GM23338 (cell line): Measurements from ENCODE around the gene SLX4IP. TPM values are rescaled to one million over a fixed set of nuclear protein-coding genes. Genes with fewer than 3 reads are reported as not detected.

Experiments used
- ATAC-seq: fragments of 200-7000 bp; cut with Tn5 transposase; 3 replicates; pipeline ENCODE4 v1.9.1; 2020
- DNase-seq: peaks from one replicate; pipeline ENCODE4 v3.0.0-alpha.2; 2015; ENCODE audit warnings: low spot score
- H2AFZ ChIP-seq: fragments of 200-600 bp; sonication (generic); 2 replicates; pipeline ENCODE4 v1.8.0; 2016; ENCODE audit warnings: antibody characterized with exemption, mild to moderate bottlenecking, moderate library complexity
- H3F3A ChIP-seq: fragments of 200-600 bp; sonication (generic); replicated peaks from 2 replicates; pipeline ENCODE4 v1.8.0; 2017; ENCODE audit warnings: antibody characterized with exemption, mixed run types, low read depth
- H3K27ac ChIP-seq: fragments of 200-600 bp; sonication (generic); 2 replicates; pipeline ENCODE4 v1.6.1; 2016; ENCODE audit warnings: low read depth
- H3K27me3 ChIP-seq: fragments of 200-600 bp; sonication (generic); 2 replicates; pipeline ENCODE4 v1.8.0; 2016; ENCODE audit warnings: mild to moderate bottlenecking, mixed run types, moderate library complexity; ENCODE audit not compliant: insufficient read depth
- H3K36me3 ChIP-seq: fragments of 200-600 bp; sonication (generic); 2 replicates; pipeline ENCODE4 v1.8.0; 2016; ENCODE audit warnings: mild to moderate bottlenecking; ENCODE audit not compliant: insufficient read depth
- H3K4me1 ChIP-seq: fragments of 200-600 bp; sonication (generic); 2 replicates; pipeline ENCODE4 v1.8.0; 2016; ENCODE audit warnings: mild to moderate bottlenecking, moderate library complexity; ENCODE audit not compliant: insufficient read depth
- H3K4me2 ChIP-seq: fragments of 200-600 bp; sonication (generic); 2 replicates; pipeline ENCODE4 v1.7.1; 2017; ENCODE audit warnings: mixed run types
- H3K4me3 ChIP-seq: fragments of 200-600 bp; sonication (generic); 2 replicates; pipeline ENCODE4 v1.6.1; 2016; ENCODE audit warnings: mixed run types
- H3K79me2 ChIP-seq: fragments of 200-600 bp; sonication (generic); replicated peaks from 2 replicates; pipeline ENCODE4 v1.8.0; 2017; ENCODE audit warnings: mild to moderate bottlenecking; ENCODE audit not compliant: insufficient read depth
- H3K9me2 ChIP-seq: fragments of 200-600 bp; sonication (generic); 2 replicates; pipeline ENCODE4 v1.8.0; 2017; ENCODE audit not compliant: insufficient read depth
- H4K20me1 ChIP-seq: fragments of 200-600 bp; sonication (generic); replicated peaks from 2 replicates; pipeline ENCODE4 v1.8.0; 2017; ENCODE audit warnings: mild to moderate bottlenecking; ENCODE audit not compliant: insufficient read depth
- H3K27ac Mint-ChIP-seq: 2 replicates; pipeline ENCODE4 v1.8.0; 2020; ENCODE audit warnings: inconsistent platforms, mild to moderate bottlenecking, moderate library complexity, mixed read lengths
- H3K27me3 Mint-ChIP-seq: 3 replicates; pipeline ENCODE4 v1.8.0; 2022; ENCODE audit warnings: low read depth, mild to moderate bottlenecking, moderate library complexity, mixed read lengths, inconsistent platforms; ENCODE audit not compliant: insufficient read depth, poor library complexity
- H3K36me3 Mint-ChIP-seq: 3 replicates; pipeline ENCODE4 v1.8.0; 2021; ENCODE audit warnings: low read depth, mild to moderate bottlenecking, inconsistent platforms, moderate library complexity, mixed read lengths
- H3K4me1 Mint-ChIP-seq: 3 replicates; pipeline ENCODE4 v1.8.0; 2020; ENCODE audit warnings: mild to moderate bottlenecking, inconsistent platforms, mixed read lengths
- H3K4me3 Mint-ChIP-seq: 3 replicates; pipeline ENCODE4 v1.8.0; 2021; ENCODE audit warnings: moderate library complexity, mild to moderate bottlenecking, inconsistent platforms, mixed read lengths
- H3K9me3 Mint-ChIP-seq: 3 replicates; pipeline ENCODE4 v1.8.0; 2020; ENCODE audit warnings: moderate library complexity, mild to moderate bottlenecking, inconsistent platforms, mixed read lengths
- CREB1 ChIP-seq: fragments of 250-450 bp; sonication (Bioruptor Pico); IDR thresholded peaks from 2 replicates; pipeline ENCODE4 v1.5.0; 2020; ENCODE audit warnings: low read depth, mild to moderate bottlenecking, moderate library complexity
- EZH2phosphoT487 ChIP-seq: fragments of 200-600 bp; sonication (generic); IDR thresholded peaks from one replicate; pipeline ENCODE4 v1.8.1; 2018; ENCODE audit warnings: antibody characterized with exemption; ENCODE audit not compliant: unreplicated experiment
- JUNB ChIP-seq: IDR thresholded peaks from one replicate; pipeline ENCODE4 v1.6.1; 2016; ENCODE audit warnings: antibody characterized with exemption; ENCODE audit not compliant: unreplicated experiment
- POLR2AphosphoS5 ChIP-seq: IDR thresholded peaks from 2 replicates; pipeline ENCODE4 v1.6.1; 2016; ENCODE audit warnings: antibody characterized with exemption, low read depth
- STAT1 ChIP-seq: IDR thresholded peaks from one replicate; pipeline ENCODE4 v1.6.1; 2016; ENCODE audit warnings: antibody characterized with exemption; ENCODE audit not compliant: unreplicated experiment
- ZNF114 ChIP-seq: fragments of 250-450 bp; sonication (Bioruptor Pico); IDR thresholded peaks from 2 replicates; pipeline ENCODE4 v1.5.0; 2020; ENCODE audit warnings: mild to moderate bottlenecking, moderate library complexity
- ZNF331 ChIP-seq: fragments of 250-450 bp; sonication (Bioruptor Pico); IDR thresholded peaks from 2 replicates; pipeline ENCODE4 v1.5.0; 2020; ENCODE audit warnings: low read depth, mild to moderate bottlenecking, moderate library complexity
- polyA plus RNA-seq: library from polyadenylated mRNA; unstranded; fragments of >200 nt; fragmentation: Nextera tagmentation; extraction: Ambion mirVana; gene quantifications from 2 replicates; pipeline ENCODE4 v1.2.1, GENCODE V29; 2016
- total RNA-seq: library from RNA; depleted of rRNA; stranded (reverse); fragments of >200 nt; shearing (Covaris generic); gene quantifications from 2 replicates; pipeline ENCODE4 v1.2.3, GENCODE V29; 2014
- TF ChIP-seq, protein P1 (sequence below), 2 experiments: fragments of 200-600 bp in 1 of 2; sonication (generic) in 1 of 2; conservative IDR thresholded peaks; 2 replicates each; pipeline versions ENCODE4 v1.5.1 to v1.6.1; 2016 to 2017; ENCODE audit warnings: antibody characterized with exemption in 2 of 2, low read depth in 2 of 2, mild to moderate bottlenecking in 2 of 2, moderate library complexity in 1 of 2
- TF ChIP-seq, protein P2 (sequence below): IDR thresholded peaks from 2 replicates; pipeline ENCODE4 v1.6.1; 2016; ENCODE audit warnings: antibody characterized with exemption
- TF ChIP-seq, protein P3 (sequence below): IDR thresholded peaks from one replicate; pipeline ENCODE4 v1.6.1; 2018; ENCODE audit warnings: antibody characterized with exemption; ENCODE audit not compliant: unreplicated experiment

The SLX4IP gene
- total and polyA plus RNA-seq, 2 experiments from 2014 or later = 9.1 to 9.8 TPM

DNA sequence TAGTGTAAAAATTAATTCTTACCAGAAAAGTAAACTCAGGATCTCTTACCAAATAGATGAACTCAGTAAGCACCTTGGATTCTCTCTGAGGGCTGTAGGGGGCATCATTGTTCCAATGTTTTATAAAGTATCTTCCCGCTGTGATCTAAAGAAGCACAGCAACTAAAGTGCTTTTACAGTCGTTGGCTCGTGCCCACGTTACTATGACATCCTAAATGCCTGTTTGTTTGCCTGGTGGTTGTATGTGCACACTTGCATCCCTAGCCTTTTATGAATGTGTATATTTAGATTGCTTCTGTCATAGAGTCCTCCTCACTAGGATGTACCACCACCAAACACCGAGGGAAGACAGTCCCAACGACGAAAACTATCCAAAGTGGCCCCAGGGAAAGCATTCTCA is 34.5 kb downstream of the SLX4IP start:
- peak; percentile 43 for ATAC-seq
- Mint-ChIP-seq H3K36me3 (peaks cover 2% of the 10 kb centered on the region; the same call in 2 of the 3 replicates), H3K9me3 (no peaks in the 10 kb centered on the region; the same call in 2 of the 3 replicates), H3K27me3 (peaks cover 4% of the 10 kb centered on the region), H3K4me3 (no peak overlapping the region; the same call in 2 of the 3 replicates), H3K4me1 (peaks cover 75% of the 10 kb centered on the region), H3K27ac (peak overlapping the region; percentile 73; the same call in 1 of the 2 replicates)
- Histone ChIP-seq H3F3A (no peaks in the 10 kb centered on the region), H3K9me2 (no peaks in the 10 kb centered on the region), H3K36me3 (no peaks in the 10 kb centered on the region), H3K4me3 (no peak overlapping the region), H3K27me3 (no peaks in the 10 kb centered on the region), H4K20me1 (no peaks in the 10 kb centered on the region; the same call in 1 of the 2 replicates), H3K4me2 (0 out of 2 replicates have a peak overlapping the region, but pooled peaks have one; percentile 30), H3K79me2 (peaks cover 13% of the 10 kb centered on the region), H3K27ac (no peak overlapping the region), H3K4me1 (peaks cover 77% of the 10 kb centered on the region), H2AFZ (no peak overlapping the region)
- TF ChIP-seq, protein P1, sequence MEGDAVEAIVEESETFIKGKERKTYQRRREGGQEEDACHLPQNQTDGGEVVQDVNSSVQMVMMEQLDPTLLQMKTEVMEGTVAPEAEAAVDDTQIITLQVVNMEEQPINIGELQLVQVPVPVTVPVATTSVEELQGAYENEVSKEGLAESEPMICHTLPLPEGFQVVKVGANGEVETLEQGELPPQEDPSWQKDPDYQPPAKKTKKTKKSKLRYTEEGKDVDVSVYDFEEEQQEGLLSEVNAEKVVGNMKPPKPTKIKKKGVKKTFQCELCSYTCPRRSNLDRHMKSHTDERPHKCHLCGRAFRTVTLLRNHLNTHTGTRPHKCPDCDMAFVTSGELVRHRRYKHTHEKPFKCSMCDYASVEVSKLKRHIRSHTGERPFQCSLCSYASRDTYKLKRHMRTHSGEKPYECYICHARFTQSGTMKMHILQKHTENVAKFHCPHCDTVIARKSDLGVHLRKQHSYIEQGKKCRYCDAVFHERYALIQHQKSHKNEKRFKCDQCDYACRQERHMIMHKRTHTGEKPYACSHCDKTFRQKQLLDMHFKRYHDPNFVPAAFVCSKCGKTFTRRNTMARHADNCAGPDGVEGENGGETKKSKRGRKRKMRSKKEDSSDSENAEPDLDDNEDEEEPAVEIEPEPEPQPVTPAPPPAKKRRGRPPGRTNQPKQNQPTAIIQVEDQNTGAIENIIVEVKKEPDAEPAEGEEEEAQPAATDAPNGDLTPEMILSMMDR (conservative IDR thresholded peaks at IDR 0.05; ENCODE audit: low read depth in 2 of 2) = peak; percentile 66 to 70
- no peak for TF ChIP-seq STAT1
- DNase-seq = peak; percentile 88

DNA sequence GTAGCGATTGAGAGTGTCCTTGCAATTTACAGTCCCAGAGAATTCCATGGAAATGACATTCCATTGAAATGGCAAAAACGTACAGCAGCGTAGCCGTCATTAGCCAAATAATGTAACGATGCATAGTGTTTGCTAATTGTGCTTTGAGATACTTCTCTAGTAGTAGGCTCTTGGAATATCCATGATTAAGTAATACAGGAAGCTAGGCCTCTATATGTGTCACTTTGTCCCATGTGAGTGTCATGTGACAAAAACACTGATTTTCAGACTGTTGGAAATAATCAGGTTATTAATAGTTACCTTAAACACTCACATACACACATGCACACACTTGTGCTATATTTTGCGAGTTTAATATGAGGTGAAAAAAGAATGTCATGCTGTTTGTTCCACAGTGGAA is 35.2 kb downstream of the SLX4IP start:
- peaks cover 7% of the 10 kb centered on the region for H3K27me3 Mint-ChIP-seq
- Histone ChIP-seq H3K4me1 (peaks cover 77% of the 10 kb centered on the region), H3K79me2 (peaks cover 13% of the 10 kb centered on the region), H3K4me2 (no peak overlapping the region), H4K20me1 (no peaks in the 10 kb centered on the region; the same call in 1 of the 2 replicates), H3K9me2 (0 out of 2 replicates have a peak, but pooled peaks cover 1% of the 10 kb centered on the region), H3K4me3 (no peak overlapping the region), H3F3A (no peaks in the 10 kb centered on the region), H3K27ac (no peak overlapping the region), H3K36me3 (no peaks in the 10 kb centered on the region), H3K27me3 (no peaks in the 10 kb centered on the region), H2AFZ (no peak overlapping the region)
- peaks cover 75% of the 10 kb centered on the region for H3K4me1 Mint-ChIP-seq
- peak overlapping the region; percentile 16; the same call in 1 of the 2 replicates for H3K27ac Mint-ChIP-seq
- DNase-seq (no peak), ATAC-seq (no peak)
- no peaks in the 10 kb centered on the region for H3K36me3 Mint-ChIP-seq
- no peaks in the 10 kb centered on the region for H3K9me3 Mint-ChIP-seq
- no peak overlapping the region for H3K4me3 Mint-ChIP-seq
- TF ChIP-seq, protein P2, sequence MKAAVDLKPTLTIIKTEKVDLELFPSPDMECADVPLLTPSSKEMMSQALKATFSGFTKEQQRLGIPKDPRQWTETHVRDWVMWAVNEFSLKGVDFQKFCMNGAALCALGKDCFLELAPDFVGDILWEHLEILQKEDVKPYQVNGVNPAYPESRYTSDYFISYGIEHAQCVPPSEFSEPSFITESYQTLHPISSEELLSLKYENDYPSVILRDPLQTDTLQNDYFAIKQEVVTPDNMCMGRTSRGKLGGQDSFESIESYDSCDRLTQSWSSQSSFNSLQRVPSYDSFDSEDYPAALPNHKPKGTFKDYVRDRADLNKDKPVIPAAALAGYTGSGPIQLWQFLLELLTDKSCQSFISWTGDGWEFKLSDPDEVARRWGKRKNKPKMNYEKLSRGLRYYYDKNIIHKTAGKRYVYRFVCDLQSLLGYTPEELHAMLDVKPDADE = no peak
- TF ChIP-seq ZNF331 (CRISPR knock-in tag) (no peak), CREB1 (CRISPR knock-in tag) (no peak), STAT1 (no peak), EZH2phosphoT487 (no peak), ZNF114 (CRISPR knock-in tag) (no peak), POLR2AphosphoS5 (no peak), JUNB (no peak)
- TF ChIP-seq, protein P3, sequence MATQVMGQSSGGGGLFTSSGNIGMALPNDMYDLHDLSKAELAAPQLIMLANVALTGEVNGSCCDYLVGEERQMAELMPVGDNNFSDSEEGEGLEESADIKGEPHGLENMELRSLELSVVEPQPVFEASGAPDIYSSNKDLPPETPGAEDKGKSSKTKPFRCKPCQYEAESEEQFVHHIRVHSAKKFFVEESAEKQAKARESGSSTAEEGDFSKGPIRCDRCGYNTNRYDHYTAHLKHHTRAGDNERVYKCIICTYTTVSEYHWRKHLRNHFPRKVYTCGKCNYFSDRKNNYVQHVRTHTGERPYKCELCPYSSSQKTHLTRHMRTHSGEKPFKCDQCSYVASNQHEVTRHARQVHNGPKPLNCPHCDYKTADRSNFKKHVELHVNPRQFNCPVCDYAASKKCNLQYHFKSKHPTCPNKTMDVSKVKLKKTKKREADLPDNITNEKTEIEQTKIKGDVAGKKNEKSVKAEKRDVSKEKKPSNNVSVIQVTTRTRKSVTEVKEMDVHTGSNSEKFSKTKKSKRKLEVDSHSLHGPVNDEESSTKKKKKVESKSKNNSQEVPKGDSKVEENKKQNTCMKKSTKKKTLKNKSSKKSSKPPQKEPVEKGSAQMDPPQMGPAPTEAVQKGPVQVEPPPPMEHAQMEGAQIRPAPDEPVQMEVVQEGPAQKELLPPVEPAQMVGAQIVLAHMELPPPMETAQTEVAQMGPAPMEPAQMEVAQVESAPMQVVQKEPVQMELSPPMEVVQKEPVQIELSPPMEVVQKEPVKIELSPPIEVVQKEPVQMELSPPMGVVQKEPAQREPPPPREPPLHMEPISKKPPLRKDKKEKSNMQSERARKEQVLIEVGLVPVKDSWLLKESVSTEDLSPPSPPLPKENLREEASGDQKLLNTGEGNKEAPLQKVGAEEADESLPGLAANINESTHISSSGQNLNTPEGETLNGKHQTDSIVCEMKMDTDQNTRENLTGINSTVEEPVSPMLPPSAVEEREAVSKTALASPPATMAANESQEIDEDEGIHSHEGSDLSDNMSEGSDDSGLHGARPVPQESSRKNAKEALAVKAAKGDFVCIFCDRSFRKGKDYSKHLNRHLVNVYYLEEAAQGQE = no peak
- TF ChIP-seq, protein P1 (conservative IDR thresholded peaks at IDR 0.05; ENCODE audit: low read depth in 2 of 2) = no peak
